Spleen (tissue), 7 donors: ENCODE results near the gene SLC22A9.

Experiments used
- CTCF ChIP-seq, 11 experiments: fragments of 200-600 bp in 7 of 11; fragments of 450-650 bp in 4 of 11; sonication (generic) in 4 of 11; IDR thresholded peaks in 8 of 11; conservative IDR thresholded peaks in 3 of 11; 1 replicate in 7 of 11; 2 replicates in 4 of 11; pipeline versions ENCODE4 v1.4.0 to v1.8.0; 2016 to 2021; ENCODE audit warnings: antibody characterized with exemption in 11 of 11, inconsistent platforms in 4 of 11, mild to moderate bottlenecking in 1 of 11
- POLR2A ChIP-seq, 3 donors: fragments of 450-650 bp; IDR thresholded peaks; one replicate each; pipeline ENCODE4 v1.5.1; 2017; ENCODE audit warnings: antibody characterized with exemption in 3 of 3, mild to moderate bottlenecking in 1 of 3
- POLR2AphosphoS5 ChIP-seq, 3 donors: sonication (generic); formaldehyde crosslinking; IDR thresholded peaks; one replicate each; pipeline ENCODE4 v1.5.1; 2017; ENCODE audit warnings: antibody characterized with exemption in 3 of 3
- donor health status: DM: no; HTN: no; CAD: no; lungs with moderate emphysema.
- donor health status: DM: no; HTN: no; CAD: no.
- donor health status: DM: no; HTN: no; CAD: no.

GRCh38 chr11:63369165-63369970, at the start of gene SLC22A9:
- no peak for TF ChIP-seq CTCF (IDR thresholded peaks at IDR 0.05 in 8 of 11, conservative IDR thresholded peaks at IDR 0.05 in 3 of 11)
- no peak for TF ChIP-seq POLR2AphosphoS5 (IDR thresholded peaks at IDR 0.05)
- TF ChIP-seq POLR2A (IDR thresholded peaks at IDR 0.05) = no peak
